SW480 (cell line): Measurements from ENCODE around the gene LAT.
A peak's percentile ranks its signal among the peaks of the same experiment; 100 is the strongest.
"Not testable (repeated sequence)": the region's sequence is repeated elsewhere in the genome, so short reads cannot be mapped to it uniquely, and the experiment has no call there.

Experiments used
- DNase-seq: peaks from one replicate; pipeline ENCODE4 v3.0.0-alpha.2; 2016; ENCODE audit warnings: low spot score

The LAT gene

DNA sequence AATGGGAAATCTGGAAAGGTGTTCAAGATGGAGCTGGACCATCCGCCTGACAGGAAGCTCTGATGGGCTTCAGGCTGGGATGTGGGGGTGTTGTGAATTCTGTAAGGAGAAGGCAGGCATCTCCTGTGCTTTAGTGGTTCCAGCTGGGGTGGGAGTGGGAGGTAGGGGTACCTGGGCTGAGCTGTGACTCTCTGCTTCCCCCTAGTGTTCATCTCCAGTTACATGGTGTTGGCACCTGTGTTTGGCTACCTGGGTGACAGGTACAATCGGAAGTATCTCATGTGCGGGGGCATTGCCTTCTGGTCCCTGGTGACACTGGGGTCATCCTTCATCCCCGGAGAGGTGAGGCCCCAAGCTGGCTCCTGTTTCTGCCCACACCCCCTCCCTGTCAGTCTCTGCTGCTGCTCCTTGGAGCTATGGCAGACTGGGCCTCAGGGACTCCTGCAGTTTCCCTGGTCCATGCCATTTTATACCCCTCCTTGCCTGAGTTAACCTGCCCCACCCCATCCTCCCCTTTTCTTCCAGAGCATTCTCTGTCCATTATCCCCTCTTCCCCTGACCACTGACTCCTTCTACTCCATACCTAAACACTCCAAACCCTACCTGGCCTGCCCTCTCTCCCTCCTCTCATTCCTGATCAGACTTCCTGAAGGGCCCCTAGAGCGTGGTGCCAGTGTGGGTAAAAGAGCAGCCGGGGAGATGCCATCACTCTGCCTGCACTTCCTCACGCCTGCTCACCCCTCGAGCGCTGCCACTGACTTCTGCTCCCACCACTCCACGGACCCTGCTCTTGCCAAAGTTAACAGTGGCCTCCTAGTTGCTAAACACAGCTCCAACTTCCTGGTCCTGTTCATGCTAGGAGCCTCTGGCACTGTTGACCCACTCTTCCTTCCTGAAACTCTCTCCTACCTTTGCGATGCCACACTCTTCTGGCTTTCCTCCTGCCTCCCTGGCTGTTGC is 6.9 kb upstream of the LAT start:
- DNase-seq, result no peak

DNA sequence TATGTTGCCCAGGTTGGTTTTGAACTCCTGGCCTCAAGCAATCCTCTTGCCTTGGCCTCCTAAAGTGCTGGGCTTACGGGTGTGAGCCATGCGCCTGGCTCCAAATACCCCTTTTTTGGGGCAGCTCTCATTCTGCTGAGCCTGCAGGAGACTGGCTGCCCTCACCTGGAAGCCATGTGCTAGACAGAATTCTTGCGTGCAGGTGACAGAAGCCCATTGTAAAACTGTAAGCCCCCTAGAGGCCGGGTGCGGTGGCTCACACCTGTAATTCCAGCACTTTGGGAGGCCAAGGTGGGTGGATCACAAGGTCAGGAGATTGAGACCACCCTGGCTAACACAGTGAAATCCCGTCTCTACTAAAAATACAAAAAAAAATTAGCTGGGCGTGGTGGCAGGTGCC is 4.5 kb upstream of the LAT start:
- DNase-seq, result not testable (repeated sequence)

DNA sequence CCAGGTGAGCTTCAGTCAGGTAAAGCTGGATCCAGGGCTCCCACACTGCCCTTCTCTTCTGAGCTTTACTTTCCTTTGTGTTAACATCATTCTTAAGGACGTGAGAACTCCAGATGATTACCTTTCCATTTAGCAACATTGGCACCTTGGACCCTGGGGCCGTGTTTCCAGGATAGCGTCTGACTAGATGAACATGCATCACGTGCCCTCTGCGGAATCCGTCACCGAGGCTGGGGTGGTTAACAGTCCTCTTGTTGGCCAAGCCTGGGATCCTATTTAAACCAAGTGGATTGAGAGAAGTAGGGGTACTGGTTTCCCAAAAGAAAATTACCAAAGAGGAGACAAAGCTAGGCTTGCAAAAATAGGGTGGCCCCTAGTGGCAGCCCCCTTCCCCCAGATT is 3.9 kb upstream of the LAT start:
- no peak for DNase-seq

DNA sequence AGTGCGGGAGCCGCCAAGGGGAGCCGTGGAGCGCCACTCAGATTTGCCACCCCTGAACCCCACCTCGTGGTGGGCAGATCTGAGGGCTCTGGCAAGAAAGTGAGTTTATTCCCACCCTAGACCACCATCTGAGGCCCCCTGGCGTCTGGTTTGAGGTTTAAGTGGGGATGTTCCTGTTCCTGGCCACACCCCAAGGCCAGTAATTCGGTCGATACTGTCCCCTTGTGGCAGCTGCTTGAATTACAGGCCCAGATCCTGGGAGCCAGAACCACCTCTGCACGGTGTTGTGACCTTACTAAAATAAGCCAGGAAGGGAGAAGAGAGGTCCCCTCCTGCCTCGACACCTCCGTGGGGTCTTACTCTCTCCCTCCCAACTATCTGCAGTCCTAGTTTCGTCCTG is 3.3 kb upstream of the LAT start:
- no peak for DNase-seq

DNA sequence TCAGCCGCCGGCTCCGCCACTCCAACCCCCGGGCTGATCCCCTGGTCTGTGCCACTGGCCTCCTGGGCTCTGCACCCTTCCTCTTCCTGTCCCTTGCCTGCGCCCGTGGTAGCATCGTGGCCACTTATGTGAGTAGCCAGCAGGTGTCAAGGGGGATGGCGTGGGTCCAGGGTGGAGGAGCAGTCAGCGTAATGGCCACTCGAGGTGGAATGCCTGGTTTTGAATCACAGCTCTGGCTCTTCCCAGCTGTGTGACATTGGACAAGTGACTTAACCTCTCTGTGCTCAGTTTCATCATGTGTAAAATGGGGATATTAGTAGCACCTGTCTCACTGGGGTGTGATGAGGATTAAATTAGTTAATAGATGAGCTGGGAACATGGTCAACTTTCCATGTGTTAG is 2.4 kb upstream of the LAT start:
- no peak for DNase-seq

DNA sequence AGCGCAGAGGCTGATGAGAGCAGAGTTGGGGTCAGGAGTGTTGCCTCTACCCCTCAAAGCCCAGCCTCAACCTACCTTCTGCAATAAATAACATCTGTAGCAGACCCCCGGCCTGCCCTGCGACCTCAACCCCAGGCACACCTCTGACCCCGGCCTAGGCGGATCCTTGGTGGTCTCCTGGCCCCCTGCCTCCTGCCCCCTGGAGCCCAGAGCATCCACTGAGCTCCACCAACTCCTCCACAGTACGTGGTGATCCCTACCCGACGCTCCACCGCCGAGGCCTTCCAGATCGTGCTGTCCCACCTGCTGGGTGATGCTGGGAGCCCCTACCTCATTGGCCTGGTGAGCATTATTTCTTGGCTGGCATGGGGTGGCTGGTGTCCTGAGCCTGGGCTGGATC is 1.9 kb upstream of the LAT start:
- no peak for DNase-seq

DNA sequence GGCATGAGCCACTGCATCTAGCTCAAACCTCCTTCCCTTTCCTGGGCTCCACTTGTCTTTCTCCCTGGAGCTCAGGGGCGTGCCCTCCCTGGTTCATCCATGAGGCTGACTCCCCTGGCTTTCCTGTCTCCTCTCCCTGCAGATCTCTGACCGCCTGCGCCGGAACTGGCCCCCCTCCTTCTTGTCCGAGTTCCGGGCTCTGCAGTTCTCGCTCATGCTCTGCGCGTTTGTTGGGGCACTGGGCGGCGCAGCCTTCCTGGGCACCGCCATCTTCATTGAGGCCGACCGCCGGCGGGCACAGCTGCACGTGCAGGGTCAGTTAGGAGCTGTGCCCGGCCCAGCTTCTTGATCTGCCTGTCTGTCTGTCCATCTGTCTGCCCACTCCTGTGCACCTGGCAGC is 1.2 kb upstream of the LAT start:
- DNase-seq, result no peak

DNA sequence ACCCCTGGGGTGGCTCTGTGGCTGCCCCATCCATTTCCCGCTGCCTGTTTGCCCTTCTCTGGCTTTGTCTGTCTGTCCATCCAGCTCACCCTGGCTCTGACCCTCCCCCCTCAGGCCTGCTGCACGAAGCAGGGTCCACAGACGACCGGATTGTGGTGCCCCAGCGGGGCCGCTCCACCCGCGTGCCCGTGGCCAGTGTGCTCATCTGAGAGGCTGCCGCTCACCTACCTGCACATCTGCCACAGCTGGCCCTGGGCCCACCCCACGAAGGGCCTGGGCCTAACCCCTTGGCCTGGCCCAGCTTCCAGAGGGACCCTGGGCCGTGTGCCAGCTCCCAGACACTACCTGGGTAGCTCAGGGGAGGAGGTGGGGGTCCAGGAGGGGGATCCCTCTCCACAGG is 761 bp upstream of the LAT start:
- DNase-seq, result no peak

DNA sequence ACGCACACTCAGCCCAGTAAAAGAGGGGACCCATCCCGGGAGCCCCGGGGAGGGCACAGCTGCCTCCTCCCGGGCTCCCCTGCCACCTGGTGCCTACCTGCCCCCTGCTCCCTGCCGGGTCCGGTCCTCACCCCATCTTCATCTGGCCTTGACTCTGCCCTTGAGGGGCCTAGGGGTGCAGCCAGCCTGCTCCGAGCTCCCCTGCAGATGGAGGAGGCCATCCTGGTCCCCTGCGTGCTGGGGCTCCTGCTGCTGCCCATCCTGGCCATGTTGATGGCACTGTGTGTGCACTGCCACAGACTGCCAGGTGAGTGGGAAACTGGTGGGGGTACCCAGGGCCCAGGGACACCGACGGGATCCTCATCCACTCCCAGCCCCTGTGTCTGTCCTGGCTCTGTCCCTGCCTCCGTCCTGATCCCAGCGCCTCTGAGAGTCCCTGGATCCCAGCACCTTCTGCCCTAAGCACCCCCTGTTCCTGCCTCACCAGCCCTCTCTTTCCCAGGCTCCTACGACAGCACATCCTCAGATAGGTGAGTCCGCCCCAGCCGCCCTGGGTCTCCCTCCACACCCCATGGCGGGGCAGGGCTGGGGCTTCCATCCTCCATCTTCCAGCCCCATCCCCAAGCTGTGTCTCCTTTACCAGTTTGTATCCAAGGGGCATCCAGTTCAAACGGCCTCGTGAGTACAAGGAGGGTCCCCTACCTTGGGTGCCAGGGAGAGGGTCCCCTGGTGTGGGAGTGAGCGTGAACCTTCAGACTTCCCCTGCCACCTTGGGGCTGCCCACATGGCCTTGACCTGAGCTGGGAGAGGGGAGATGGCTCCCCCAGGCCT is 574 bp downstream of the LAT start:
- no peak for DNase-seq

DNA sequence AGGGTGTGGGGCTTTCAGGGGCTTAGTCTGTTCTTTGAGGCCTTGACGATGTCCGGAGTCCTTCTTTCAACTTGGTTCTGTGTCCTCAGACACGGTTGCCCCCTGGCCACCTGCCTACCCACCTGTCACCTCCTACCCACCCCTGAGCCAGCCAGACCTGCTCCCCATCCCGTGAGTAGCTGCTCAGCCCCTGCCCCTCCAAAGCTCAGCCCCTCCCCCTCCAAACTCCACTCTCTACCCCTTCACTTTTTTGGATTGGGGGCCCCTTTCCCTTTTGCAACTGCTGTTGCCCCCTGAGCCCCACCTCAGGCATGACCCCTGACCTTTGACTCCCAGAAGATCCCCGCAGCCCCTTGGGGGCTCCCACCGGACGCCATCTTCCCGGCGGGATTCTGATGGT is 1.2 kb downstream of the LAT start:
- DNase-seq, result no peak

DNA sequence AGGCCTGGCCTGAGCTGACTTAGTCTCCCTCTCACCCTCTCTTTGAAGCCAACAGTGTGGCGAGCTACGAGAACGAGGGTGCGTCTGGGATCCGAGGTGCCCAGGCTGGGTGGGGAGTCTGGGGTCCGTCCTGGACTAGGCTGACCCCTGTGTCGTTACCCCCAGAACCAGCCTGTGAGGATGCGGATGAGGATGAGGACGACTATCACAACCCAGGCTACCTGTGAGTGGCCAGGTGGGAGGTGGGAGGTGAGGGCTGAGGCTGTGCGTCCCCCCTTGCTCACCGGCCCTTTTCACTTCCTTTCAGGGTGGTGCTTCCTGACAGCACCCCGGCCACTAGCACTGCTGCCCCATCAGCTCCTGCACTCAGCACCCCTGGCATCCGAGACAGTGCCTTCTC is 1.6 kb downstream of the LAT start:
- no peak for DNase-seq

DNA sequence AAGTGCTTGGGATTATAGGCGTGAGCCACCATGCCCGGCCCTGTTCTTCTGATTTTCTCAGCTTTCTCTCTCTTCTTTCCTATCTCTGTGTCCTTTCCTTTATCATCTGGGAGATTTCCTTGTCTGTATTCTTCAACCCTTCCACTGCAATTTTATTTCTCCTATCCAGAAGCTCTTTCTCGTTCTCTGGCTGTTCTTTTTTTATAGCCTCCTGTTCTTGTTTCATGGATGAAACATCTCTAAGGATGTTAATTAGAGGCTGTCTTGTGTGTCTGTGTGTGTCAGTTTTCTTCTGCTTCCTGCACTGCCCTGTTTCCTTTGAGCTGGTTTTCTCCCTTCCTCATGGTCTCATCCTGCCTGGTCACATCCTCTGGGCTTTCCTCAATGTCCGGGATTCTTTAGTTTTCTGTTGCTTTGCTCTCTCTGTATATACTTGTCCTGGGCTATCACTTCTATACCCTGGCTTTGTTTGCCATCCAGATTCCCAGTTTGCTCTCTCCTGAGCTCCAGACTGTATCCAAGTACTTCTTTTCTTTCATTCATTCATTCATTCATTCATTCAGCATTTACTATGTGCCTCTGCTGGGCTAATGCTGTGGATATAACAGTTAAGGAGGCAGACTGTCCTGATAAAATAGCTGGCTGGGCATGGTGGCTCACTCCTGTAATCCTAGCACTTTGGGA is 2.5 kb downstream of the LAT start:
- DNase-seq, result no peak

DNA sequence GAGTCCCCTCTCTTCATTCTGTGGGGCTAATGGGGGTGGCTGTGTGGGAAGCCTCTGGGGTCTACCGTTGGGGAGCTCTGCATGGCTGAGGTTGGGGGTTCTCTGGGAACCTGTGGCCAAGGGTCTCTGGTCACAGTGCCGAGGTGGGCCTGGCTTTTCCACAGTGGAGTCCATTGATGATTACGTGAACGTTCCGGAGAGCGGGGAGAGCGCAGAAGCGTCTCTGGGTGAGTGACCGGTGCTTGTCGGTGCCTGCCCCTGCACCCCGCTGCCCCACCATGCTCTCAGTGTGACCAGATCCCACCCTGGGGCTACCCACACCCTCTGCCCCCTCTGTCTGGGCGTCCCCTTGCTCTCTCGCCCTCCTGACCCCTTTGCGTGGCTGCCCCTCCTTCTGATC is 4.5 kb downstream of the LAT start:
- no peak for DNase-seq

DNA sequence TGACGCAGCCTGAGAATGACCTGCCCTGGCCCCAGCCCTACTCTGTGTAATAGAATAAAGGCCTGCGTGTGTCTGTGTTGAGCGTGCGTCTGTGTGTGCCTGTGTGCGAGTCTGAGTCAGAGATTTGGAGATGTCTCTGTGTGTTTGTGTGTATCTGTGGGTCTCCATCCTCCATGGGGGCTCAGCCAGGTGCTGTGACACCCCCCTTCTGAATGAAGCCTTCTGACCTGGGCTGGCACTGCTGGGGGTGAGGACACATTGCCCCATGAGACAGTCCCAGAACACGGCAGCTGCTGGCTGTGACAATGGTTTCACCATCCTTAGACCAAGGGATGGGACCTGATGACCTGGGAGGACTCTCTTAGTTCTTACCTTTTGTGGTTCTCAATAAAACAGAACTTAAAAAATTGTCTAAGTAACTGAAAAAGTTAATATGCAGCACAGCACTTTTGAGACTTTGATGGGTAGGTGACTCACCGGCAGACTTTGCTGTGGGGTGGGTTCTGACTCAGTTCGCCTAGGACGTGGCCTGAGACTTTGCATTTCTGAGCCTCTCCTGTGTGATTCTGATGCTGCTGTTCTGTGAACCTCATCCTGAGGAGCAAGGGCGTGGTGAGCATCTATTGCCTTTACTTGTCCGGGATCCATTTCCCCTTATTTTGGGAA is 5.7 kb downstream of the LAT start:
- DNase-seq, result no peak

DNA sequence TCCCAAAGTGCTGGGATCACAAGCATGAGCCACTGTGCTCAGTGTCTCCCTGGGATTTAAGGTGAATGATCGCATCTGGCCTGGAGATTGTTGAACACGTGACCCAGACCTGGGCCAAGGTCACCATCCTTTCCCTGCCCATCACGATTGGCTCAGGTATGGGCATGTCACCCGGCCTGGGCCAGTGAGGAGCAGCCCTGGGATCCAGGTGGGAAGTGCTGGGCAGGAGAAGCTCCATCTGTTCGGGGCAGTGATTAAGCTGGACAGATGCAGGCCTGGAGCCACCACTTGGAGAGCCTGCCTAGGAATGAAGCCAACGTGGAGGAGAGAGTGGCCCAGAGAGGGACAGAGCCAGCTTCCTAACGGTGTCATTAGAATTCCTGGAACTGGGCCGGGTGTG is 6.8 kb downstream of the LAT start:
- DNase-seq, result no peak

DNA sequence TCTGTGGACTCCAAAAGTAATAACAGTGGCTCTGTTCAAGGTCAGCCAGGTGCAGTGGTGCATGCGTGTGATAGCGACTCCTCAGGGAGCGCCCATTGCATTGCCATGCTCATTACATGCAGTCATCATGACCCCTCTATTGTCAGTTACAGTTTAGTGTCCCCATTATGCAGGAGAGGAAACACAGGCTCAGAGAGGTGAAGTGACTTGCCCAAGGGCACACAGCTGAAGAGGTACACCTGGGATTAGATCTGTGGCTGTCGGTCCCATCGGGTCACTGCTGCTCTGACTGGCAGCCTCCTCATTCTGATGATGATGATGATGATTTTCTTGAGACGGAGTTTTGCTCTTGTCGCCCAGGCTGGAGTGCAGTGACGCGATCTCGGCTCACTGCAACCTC is 7.6 kb downstream of the LAT start:
- no peak for DNase-seq

DNA sequence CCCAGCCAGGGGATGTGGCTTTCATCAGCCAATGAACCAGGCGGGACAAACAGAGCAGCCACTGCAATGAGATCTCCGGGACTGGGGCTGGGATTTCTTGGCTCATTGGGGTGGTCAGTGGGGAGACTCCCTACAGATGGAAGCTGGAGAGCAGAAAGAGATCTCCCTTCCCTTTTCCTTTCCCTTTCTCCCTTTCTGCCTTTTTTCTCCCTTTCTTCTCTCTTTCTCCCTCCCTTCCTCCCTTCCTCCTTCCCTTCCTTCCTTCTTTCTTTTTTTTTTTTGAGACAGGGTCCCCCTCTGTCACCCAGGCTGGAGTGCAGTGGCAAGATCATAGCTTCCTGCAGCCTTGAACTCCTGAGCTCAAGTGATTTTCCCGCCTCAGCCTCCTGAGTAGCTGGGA is 14.0 kb downstream of the LAT start:
- no peak for DNase-seq

DNA sequence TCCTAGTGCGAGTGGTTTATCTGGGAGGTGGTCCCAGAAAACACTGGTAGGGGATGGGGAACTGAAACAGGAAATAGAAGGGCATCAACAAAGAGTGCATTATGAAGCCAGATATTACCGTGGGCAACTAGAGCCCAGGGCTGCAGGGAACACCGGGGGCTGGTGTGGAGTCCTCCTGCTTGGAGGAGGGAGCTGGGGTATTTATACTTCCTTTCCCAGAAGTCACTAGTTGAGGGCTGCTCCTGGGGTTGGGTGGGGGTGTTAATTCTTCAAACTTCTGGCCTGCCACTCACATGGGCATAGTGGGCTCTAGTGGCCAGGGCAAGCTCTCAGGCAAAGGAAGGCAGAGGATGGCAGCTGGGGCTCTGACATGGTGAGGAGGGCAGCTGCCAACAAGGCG is 14.7 kb downstream of the LAT start:
- DNase-seq, result no peak

DNA sequence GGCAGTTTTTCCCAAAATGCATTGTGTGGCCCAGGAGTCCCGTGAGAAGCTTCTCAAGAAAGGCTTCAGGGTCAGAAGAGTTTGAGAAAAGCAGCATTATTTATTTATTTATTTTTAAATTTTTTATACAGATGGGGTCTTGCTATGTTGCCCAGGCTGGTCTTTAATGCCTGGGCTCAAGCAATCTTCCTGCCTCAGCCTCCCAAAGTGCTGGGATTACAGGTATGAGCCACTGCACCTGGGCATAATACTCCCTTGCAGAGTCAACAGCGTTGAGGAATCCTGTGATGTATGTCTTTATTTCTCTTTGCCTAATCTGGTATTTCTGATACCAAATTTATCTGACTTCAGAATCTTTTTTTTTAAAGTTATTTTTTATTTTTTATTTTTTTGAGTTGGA is 15.2 kb downstream of the LAT start:
- DNase-seq, result no peak

DNA sequence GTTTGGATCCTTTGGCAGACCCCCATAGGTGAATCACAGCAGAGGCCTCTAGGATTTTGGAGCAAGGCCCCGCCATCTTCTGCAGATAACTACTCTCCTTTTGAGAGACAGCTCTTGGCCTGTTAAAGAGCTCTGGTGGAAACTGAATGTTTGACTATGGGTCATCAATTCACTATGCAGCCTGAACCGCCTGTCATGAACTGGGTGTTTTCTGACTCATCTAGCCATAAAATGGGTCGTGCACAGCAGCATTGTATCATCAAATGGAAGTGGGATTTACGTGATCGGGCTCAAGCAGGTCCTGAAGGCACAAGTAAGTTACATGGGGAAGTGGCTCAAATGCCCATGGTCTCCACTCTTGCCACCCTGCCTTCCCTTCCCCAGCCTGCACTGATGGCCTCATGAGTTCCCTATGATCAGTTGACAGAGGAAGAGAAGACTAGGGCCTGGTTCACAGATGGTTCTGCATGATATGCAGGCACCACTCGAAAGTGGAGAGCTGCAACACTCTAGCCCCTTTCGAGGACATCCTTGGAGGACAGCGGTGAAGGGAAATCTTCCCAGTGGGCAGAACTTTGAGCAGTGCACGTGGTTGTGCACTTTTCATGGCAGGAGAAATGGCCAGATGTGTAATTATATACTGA is 19.8 kb downstream of the LAT start:
- not testable (repeated sequence) for DNase-seq

DNA sequence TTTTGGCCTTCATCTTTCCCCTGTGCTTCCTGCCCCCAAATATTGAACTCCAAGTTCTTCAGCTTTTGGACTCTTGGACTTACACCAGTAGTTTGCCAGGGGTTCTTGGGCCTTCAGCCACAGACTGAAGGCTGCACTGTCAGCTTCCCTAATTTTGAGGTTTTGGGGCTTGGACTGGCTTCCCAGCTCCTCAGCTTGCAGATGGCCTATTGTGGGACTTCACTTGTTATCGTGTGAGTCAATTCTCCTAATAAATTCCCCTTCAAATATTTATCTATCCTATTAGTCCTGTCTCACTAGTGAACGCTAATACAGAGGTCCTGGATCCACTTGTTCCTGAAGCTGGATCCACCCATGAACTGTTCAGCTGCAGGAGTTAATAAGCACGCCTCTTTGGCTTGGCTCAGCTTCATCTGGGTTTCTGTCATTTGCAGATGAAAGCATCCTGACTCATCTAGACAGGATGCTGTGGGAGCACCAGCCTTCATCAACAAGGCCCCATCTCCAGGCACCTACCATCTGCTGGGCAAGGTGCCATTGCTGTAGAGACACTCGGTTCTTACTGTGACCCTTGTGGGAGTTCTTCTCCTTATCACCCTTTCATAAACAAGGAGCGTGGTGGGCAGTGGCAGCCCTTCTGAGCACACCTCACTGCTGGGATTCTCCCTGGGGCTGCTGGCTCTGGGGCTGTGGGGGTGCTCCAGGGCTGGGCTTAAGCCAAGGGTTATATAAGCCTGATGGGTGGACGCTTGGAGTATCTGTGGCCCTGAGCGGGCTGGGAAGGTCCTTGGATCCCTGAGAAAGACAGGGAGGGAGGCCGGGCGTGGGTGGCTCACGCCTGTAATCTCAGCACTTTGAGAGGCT is 23.1 kb downstream of the LAT start:
- peak; percentile 23 for DNase-seq
